ENCODE measurements around the gene AP3B2.

- no peak for TF ChIP-seq ELK1 (IDR thresholded peaks at IDR 0.05; ENCODE audit: borderline replicate concordance, low read depth, low read length)
- no peak for TF ChIP-seq CTCF (conservative IDR thresholded peaks at IDR 0.05; ENCODE audit: low read depth, low read length)
- TF ChIP-seq POLR2A (IDR thresholded peaks at IDR 0.05; ENCODE audit: low read depth, low read length): no peak
- no peak for TF ChIP-seq SMC3 (IDR thresholded peaks at IDR 0.05; ENCODE audit: low read depth, low read length)
- no peak for TF ChIP-seq FOS (IDR thresholded peaks at IDR 0.05; ENCODE audit: low read depth, low read length)
- no peak for TF ChIP-seq RAD21 (IDR thresholded peaks at IDR 0.05; ENCODE audit: low read length)
These were observed 68.4 kb downstream of the AP3B2 start for GRCh38 chr15:82641129-82641798.

Data from IMR-90 (cell line).